Measurements from ENCODE around the gene ETNK2.
"Not testable (repeated sequence)": the region's sequence is repeated elsewhere in the genome, so short reads cannot be mapped to it uniquely, and the experiment has no call there.

ETNK2 gene

DNA sequence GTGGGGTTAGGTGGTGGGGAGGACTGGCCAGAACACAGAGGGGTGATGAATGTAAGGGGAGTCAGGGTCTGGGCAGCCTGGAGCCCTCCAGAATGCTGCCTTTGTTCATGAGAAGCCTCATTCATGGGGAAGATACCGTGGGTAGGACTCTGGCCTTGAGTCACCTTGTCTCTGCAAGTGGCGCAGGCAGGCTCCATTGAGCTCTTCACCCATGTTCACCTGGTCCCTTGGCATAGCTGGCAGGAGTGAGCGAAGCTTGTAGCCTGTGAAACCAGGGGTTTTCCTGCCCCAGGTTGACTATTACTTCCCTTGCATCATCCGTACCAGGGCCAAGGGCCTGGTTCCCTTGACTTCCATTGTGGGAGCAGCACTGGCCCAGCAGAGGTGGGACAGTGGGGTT, 53.2 kb downstream of the ETNK2 start:
- DNase-seq (ENCODE audit: low spot score), result no peak

- DNase-seq (ENCODE audit: low spot score), result no peak
Observed at GRCh38 chr1:204096931-204097330, 54.9 kb downstream of the ETNK2 start.

GRCh38 chr1:204094856-204095634, 56.8 kb downstream of the ETNK2 start:
- no peak for DNase-seq (ENCODE audit: low spot score)

DNA sequence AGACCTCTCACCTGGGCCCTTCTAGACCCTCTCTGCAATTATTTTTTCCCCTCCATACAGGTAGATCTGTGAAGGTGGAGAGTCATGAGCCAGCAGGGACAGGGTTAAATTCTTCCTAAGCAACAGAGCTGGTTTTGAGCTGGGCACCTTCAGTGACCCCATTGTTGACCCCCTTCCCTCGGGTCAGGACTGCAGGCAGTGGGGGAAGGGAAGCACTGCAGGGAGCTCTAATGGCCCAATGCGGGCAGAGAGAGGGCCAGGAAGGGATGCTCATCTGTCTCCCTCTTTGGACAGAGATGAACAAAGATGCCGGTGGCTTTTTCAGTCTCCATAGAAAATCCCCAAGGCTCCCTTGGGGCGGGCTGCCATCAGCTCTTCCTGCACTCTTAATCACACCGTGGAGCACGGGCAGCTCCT, 57.5 kb downstream of the ETNK2 start:
- DNase-seq (ENCODE audit: low spot score), result no peak

- DNase-seq (ENCODE audit: low spot score), result no peak
Observed at GRCh38 chr1:204093781-204094180, 58.1 kb downstream of the ETNK2 start.

- peak; percentile 89 for DNase-seq (ENCODE audit: low spot score)
Observed at GRCh38 chr1:204093421-204093717, 58.5 kb downstream of the ETNK2 start.

- no peak for DNase-seq (ENCODE audit: low spot score)
Observed at GRCh38 chr1:204092632-204093420, 59.0 kb downstream of the ETNK2 start.

- no peak for DNase-seq (ENCODE audit: low spot score)
Observed at GRCh38 chr1:204091787-204092312, 60.0 kb downstream of the ETNK2 start.

DNA sequence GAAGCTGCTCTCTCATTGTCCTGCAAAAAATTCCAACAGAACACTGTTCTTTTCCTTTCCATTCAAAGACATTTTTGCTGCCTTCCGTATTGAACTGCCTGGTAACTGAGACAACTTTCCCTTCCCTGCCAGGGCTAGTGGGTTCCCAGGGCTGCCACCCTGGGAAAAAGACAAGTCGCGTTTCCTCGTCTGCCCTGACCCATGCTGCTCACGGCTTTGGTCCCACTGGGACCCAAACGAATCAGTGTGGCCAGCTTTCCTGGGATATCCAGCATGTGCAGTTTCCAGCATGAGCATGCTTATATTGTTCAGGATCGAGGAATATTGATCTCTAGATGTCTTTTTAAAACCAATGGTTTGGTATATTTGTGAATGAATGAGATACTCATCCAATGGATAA, 60.8 kb downstream of the ETNK2 start:
- DNase-seq (ENCODE audit: low spot score), result no peak

DNA sequence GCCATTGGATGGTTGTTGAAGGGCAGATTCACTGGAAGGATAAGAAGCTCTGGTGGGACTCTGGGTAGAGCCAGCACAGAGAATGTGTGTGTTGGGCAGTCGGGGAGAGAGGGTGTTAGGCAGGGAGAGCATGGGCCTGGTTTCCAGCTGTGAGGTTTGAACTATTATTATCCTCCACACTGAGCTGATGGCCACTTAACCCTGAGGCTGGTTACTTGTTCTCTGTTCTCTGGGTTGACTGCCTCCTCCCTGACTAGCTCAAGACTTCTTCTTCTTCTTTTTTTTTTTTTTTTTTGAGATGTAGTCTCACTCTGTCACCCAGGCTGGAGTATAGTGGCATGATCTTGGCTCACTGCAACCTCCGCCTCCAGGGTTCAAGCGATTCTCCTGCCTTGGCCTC, 61.7 kb downstream of the ETNK2 start:
- DNase-seq (ENCODE audit: low spot score), result not testable (repeated sequence)

DNA sequence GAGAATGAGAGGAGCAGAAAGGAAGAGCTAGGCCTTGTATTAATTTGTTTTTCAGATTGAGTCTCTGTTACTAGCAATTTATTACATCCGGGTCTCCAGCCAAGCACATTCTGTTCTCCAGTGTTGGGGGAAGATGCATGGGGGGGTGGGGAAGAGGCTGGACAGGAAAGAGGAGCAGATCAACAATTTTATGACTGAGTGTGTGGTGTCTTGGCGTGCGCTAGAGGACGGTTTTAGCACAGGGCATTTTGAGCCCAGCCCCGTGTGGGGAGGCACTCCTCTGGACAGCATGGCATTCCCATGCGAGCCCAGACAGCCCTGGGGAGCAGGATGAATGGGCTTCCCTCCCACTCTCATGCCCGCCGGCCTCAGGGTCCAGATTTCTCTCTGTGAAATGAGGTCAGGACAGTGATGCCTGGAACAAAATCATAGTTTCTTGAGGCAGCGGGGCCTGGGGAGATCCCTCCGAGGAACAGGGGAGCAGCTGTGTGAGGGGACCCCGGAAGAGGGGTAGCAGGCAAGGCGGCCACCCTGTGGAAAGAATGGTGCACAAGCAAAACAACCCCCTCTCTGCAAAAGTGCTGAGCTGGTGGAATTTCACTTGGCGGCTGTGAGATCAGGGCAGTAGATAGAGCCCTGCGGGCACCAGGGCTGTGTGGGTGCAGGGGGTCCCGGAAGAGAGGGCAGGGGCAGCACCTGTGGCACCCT, 62.6 kb downstream of the ETNK2 start:
- DNase-seq (ENCODE audit: low spot score), result no peak

DNA sequence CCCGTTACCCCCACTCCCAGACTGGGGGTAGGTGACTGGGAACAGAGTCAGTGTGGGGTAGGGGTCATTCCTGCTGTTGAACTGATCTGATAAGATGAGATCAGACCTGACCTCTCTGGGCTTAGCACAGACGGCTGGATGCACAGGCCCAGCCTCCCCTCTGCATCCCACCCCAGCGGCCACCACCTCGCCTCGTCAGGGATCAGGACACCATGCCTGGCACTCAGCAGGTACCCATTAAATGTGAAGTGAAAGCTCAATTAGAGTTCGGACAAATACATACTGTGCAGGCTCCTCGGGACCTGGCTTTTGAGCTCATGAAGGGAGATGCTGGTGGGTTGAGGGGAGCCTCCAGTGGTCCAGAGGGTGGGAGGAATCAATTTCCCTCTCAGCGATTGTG, 63.2 kb downstream of the ETNK2 start:
- no peak for DNase-seq (ENCODE audit: low spot score)

GRCh38 chr1:204087893-204088528, 63.8 kb downstream of the ETNK2 start:
- DNase-seq (ENCODE audit: low spot score), result no peak

DNA sequence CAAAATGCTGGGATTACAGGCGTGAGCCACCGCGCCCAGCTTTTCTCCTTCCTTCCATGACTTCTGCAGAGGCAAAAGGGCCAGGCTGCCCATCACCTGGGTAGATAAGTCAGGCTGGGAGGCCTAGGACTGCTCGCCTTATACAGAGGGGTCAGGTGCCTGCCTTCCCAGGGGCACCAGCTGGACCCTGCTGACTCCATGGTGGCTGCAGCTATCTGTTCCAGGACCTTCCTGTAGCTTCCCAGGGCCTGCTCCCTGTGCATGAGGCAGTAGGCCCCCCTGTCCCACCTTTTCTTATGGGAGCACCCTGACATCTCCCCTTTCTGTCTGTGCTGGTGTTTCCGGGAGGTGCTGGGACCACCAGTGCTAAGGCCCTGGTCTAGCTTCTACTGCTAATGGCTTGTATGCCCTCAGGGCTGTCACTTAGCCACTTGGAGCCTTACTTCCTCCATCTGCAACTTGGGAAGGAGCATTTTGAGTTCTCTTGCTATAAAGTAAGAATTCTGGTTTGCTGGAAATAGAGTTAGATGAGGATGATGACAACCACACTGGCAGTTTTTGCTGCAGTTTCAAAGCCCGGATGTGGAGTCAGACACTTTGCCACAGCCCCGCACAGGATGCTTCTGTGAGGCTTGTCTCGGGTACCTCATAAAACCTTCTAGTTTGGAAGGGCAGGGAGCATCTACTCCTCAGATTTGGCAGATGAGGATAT, 64.5 kb downstream of the ETNK2 start:
- no peak for DNase-seq (ENCODE audit: low spot score)

DNA sequence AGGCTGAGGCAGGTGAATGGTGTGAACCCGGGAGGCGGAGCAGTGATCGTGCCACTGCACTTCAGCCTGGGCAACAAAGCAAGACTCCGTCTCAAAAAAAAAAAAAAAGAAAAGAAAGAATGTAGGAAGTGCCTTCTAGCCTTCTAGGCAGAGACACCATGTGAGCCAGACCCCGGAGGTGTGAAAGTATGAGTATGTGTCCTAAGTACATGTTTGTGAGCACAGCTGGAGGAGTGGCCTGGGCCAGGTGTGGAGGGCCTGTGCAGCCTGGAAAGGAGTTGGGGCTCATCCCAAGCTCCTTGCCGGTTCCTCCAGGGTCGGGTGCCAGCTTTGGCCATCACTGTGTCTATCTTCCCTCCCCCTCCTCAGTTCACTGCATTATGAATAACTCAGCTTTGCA, 66.0 kb downstream of the ETNK2 start:
- no peak for DNase-seq (ENCODE audit: low spot score)

GRCh38 chr1:204084247-204084772, 67.5 kb downstream of the ETNK2 start:
- peak; percentile 76 for DNase-seq (ENCODE audit: low spot score)

DNA sequence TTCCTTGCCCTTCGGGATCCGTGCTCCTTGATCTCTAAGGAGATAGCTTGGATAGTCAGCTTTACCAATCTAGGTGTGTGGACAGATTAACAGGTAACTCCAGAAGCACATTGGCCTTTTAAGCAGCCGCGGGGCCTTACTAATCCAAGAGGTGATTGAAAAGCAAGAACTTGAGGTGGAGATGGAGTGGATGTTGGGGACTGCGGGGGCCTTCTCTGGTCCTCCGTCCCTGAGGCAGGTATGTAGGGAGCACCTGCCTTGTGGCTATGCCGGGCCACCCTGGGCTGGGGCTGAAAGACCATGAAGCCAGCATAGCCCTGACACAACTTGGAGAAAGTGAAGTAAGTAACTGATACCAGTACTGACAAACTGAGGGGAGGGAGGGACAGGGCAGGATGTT, 68.4 kb downstream of the ETNK2 start:
- DNase-seq (ENCODE audit: low spot score), result no peak

DNA sequence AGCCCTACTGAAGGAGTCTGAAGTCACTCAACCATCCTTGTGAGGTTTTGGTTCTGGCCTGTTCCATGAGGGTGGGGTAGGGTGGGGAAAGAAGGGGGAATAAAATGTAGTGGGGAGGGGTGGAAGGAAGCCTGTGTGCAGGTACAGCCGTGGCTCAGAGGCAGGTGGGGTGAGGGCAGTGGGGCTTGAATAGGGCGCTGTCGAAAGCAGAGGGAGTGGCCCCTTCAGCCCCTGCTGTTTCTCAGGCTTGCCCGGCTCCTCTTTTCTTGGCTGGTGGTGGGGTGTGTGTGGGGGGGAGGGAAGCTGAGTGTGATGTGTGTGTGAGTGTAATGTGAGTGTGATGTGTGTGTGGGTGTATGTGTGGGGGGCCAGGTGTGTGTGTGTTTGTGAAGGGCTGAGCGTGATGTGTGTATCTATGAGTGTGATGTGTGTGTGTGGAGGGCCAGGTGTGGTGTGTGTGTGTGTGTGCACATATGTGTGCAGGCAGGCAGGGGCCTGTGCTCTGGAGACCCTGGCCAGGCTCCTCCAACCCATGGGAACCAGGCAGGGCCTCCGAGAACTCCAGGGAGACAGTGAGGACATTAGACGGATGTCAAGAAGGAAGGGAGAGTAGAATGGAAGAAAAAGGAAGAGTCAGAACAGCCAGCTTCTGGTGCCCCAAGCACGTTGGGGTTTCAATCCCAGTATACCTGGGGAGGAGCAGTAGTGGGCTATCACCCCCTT, 69.9 kb downstream of the ETNK2 start:
- DNase-seq (ENCODE audit: low spot score), result no peak

DNA sequence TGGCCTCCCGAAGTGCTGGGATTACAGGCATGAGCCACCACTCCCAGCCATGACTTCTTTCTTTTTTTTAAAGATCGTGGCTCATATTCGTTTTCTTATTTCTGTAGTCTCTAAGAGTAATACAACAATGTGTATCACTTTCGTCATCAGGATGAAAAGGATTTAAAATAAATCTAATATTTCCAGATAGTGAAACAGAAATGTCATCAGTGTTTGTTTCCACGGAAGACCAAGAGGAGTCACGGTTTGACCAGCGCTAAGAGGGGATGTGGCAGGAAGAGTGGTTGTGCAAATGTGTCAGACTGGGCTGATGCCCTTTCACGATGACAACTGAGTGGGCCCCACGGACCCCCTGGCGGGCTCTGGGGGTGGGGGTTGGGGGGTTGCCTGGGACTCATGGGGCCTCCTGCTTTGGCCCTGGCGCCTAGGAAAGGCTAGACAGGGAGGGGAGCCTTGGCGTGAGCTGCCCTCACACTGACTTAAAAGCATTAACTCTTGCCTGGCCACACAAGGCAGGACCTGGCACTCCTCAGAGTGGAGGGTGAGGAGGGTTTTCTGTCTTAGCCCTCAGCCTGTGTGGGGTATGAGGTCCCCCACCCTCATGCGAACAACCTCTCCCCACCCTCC, 70.6 kb downstream of the ETNK2 start:
- DNase-seq (ENCODE audit: low spot score), result no peak

Data from SW480 (cell line).